T-helper 17 cell (primary cell): ENCODE data around the gene KAT6B. TPM values are rescaled to one million over a fixed set of nuclear protein-coding genes. Genes with fewer than 3 reads are reported as not detected.

ENCODE experiments used
- ATAC-seq: fragments of 150-1000 bp; cut with Tn5 transposase; 2 replicates; pipeline ENCODE4 v1.10.0; 2021; ENCODE audit warnings: mild to moderate bottlenecking, moderate library complexity
- DNase-seq, 3 donors: peaks; one replicate each; pipeline versions ENCODE4 v3.0.0 to v3.0.0-alpha.2; 2020 to 2021
- H3K9me3 ChIP-seq: one replicate; pipeline ENCODE4 v1.7.0; 2013; ENCODE audit warnings: low read length, mild to moderate bottlenecking; ENCODE audit not compliant: control insufficient read depth, poor library complexity, severe bottlenecking
- H3K27ac Mint-ChIP-seq: one replicate; pipeline ENCODE4 v1.8.0; 2022; ENCODE audit warnings: mild to moderate bottlenecking, moderate library complexity, mixed read lengths
- H3K27me3 Mint-ChIP-seq: one replicate; pipeline ENCODE4 v1.8.0; 2022; ENCODE audit warnings: mixed read lengths
- H3K36me3 Mint-ChIP-seq: one replicate; pipeline ENCODE4 v1.8.0; 2022; ENCODE audit warnings: low read depth, mixed read lengths
- H3K4me1 Mint-ChIP-seq: one replicate; pipeline ENCODE4 v1.8.0; 2022; ENCODE audit warnings: mild to moderate bottlenecking, mixed read lengths
- H3K4me3 Mint-ChIP-seq: one replicate; pipeline ENCODE4 v1.8.0; 2022; ENCODE audit warnings: mild to moderate bottlenecking, moderate library complexity, mixed read lengths
- total RNA-seq, 4 donors: library from RNA in 2 of 4; stranded (reverse) in 2 of 4; gene quantifications; one replicate each; pipeline ENCODE4 v1.2.3 and lab custom pipeline; 2022 to 2026

The KAT6B gene
- total RNA-seq, 2 donors from 2014 or later: 81.9 to 84.6 TPM

DNA sequence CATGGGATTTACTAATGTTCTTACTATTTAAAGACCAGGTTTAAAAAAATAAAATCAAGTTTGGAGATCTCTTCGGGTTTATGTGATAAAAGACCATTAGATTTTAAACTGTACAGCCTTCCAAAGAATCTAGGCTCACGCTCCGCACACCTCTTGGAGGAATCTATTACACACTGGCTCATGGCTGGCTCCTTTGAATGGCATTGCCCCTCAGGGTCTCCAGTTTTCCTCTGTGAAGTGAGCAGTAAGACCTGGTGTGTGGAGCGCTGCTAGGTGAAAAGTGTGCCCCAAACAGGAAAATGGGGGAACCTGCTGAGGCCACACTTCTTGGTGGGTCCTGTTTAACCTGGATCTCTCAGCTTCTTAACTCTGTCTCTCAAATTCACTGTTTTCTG is 142.3 kb downstream of the KAT6B start:
- H3K27me3 Mint-ChIP-seq: no peaks in the 10 kb centered on the region
- ATAC-seq (no peak), DNase-seq (no peak)
- H3K9me3 ChIP-seq: no peaks in the 10 kb centered on the region
- peaks cover 24% of the 10 kb centered on the region for H3K4me1 Mint-ChIP-seq
- peak overlapping the region; percentile 41 for H3K4me3 Mint-ChIP-seq
- H3K27ac Mint-ChIP-seq: peak overlapping the region; percentile 93
- peaks cover 4% of the 10 kb centered on the region for H3K36me3 Mint-ChIP-seq

DNA sequence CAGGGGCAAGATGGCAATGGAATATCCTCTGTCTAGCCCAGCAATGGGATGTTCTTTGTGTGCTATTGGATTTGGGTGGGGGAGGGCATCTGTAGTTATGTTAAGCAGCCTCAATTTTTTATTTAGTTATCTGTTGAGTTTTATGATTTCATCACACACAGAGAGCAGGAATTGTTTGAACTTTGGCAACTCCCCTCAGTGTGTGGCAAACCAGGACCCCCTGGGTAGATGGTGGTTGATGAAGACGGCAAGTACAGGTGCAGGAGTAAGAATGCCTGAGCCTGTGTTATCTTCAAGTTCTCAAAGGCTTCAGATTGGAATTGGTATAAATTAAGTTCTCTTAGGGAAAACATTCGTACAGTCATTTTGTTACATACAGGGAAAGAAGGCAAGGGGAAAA is 142.7 kb downstream of the KAT6B start:
- Mint-ChIP-seq H3K27ac (peak overlapping the region; percentile 93), H3K4me3 (peak overlapping the region; percentile 41), H3K4me1 (peaks cover 24% of the 10 kb centered on the region), H3K36me3 (peaks cover 4% of the 10 kb centered on the region), H3K27me3 (no peaks in the 10 kb centered on the region)
- no peak for DNase-seq
- ATAC-seq: no peak
- no peaks in the 10 kb centered on the region for H3K9me3 ChIP-seq

DNA sequence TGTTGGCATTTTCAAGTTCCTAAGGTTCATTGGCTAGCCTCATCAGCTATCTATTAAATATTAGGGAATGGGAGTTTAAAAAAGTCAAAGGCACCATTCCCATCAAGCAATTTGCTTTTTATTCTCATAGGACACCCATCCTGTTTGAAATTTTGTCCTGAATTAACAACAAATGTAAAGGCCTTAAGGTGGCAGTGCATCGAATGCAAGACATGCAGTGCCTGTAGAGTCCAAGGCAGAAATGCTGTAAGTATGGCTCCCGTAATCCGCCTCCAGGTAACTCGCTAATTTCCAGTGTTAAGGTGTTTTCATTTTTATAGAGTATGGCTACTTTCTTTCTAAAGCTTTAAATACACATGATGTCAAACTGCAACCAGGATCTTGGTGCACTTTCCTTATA is 143.1 kb downstream of the KAT6B start:
- no peak for DNase-seq
- peak overlapping the region; percentile 93 for H3K27ac Mint-ChIP-seq
- ATAC-seq: no peak
- no peak overlapping the region for H3K4me3 Mint-ChIP-seq
- no peaks in the 10 kb centered on the region for H3K27me3 Mint-ChIP-seq
- H3K9me3 ChIP-seq: no peaks in the 10 kb centered on the region
- peaks cover 1% of the 10 kb centered on the region for H3K36me3 Mint-ChIP-seq
- H3K4me1 Mint-ChIP-seq: peaks cover 22% of the 10 kb centered on the region

DNA sequence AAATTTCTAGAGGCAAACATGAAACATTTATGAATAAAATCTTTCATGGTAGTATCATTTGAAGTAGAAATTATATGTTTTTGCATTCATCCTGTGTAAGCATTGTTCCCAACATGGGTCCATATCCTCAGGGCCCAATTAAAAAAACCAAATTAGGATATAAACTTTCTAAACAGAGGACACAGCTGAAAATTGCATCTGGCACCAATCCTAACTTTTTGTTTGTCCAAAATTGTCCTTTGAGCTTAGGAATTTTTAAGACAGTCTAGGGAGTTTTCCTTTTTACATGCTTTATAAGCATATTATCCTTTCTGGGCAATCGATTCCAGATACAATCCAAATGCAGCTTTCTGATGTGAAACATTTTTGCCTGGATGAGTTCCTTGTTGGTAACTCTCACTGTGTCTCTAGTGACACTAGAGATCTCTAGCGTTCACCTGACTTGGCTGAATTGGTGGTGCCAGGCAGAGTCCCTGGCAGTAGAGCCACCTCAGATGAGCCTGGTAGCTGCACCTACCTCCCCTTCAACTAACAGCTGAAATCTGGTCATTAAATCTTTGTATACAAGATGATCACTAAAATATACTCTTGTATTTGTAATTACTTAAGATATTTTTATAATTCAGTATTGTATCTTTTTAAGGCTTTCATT is 147.5 kb downstream of the KAT6B start:
- no peaks in the 10 kb centered on the region for H3K9me3 ChIP-seq
- ATAC-seq (no peak), DNase-seq (no peak)
- Mint-ChIP-seq H3K36me3 (peaks cover 12% of the 10 kb centered on the region), H3K4me3 (no peak overlapping the region), H3K27me3 (no peaks in the 10 kb centered on the region), H3K4me1 (peaks cover 30% of the 10 kb centered on the region), H3K27ac (no peak overlapping the region)

DNA sequence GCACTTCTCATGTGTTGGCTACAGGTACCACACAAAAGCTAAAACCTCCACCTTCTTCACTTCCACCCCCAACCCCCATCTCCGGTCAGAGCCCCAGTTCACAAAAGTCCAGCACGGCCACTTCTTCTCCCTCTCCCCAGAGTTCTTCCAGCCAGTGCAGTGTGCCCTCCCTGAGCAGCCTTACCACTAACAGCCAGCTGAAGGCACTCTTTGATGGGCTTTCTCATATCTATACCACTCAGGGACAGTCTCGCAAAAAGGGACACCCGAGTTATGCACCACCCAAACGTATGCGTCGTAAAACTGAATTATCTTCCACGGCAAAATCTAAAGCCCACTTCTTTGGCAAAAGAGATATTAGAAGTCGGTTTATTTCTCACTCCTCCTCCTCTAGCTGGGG is 149.4 kb downstream of the KAT6B start:
- DNase-seq (no peak), ATAC-seq (no peak)
- H3K27me3 Mint-ChIP-seq: no peaks in the 10 kb centered on the region
- H3K9me3 ChIP-seq: no peaks in the 10 kb centered on the region
- H3K36me3 Mint-ChIP-seq: peaks cover 12% of the 10 kb centered on the region
- H3K4me3 Mint-ChIP-seq: no peak overlapping the region
- H3K4me1 Mint-ChIP-seq: peaks cover 24% of the 10 kb centered on the region
- H3K27ac Mint-ChIP-seq: no peak overlapping the region

DNA sequence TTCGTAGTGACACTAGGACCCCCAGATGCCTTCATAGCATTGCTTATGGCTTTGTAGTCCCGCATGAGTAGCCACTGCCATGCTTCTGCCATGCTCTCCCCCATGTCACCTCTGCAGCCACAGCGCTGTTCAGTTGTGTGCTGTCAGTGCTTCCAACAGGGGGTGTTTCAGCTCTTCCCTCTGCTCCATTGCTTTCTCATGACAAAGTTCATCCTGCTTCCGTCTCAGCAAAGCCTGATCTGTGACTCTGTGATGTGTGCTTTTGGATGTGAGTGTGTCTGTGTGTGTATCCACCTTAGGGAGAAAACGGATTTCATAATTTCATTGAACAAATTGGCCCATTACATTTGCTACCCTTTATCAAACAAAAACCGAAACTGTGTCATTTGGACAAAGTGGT is 150.2 kb downstream of the KAT6B start:
- peaks cover 12% of the 10 kb centered on the region for H3K36me3 Mint-ChIP-seq

DNA sequence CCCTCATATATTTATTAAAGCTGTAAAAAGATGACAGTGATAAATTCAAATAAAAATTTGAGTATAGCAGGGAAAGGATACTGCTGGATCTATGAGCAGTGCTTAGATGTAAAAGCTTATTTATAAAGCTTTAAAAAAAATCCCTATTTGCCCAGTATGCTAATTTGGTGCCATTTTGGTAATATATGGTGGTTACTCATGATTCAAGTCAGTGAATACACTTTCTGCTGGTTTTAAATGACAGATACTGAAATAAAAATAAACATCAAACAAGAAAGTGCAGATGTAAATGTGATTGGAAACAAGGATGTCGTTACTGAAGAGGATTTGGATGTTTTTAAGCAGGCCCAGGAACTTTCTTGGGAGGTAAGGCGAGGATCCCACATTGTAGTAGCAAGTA is 150.7 kb downstream of the KAT6B start:
- Mint-ChIP-seq H3K27me3 (no peaks in the 10 kb centered on the region), H3K27ac (peak overlapping the region; percentile 90), H3K36me3 (peaks cover 13% of the 10 kb centered on the region), H3K4me3 (no peak overlapping the region), H3K4me1 (peaks cover 24% of the 10 kb centered on the region)
- no peak for ATAC-seq
- no peak for DNase-seq
- no peaks in the 10 kb centered on the region for H3K9me3 ChIP-seq

More for the DNA sequence above, 150.2 kb downstream of the KAT6B start:
- no peaks in the 10 kb centered on the region for H3K9me3 ChIP-seq
- Mint-ChIP-seq H3K27ac (peak overlapping the region; percentile 90), H3K27me3 (no peaks in the 10 kb centered on the region), H3K4me3 (peak overlapping the region; percentile 2), H3K4me1 (peaks cover 24% of the 10 kb centered on the region)
- ATAC-seq: no peak
- no peak for DNase-seq

DNA sequence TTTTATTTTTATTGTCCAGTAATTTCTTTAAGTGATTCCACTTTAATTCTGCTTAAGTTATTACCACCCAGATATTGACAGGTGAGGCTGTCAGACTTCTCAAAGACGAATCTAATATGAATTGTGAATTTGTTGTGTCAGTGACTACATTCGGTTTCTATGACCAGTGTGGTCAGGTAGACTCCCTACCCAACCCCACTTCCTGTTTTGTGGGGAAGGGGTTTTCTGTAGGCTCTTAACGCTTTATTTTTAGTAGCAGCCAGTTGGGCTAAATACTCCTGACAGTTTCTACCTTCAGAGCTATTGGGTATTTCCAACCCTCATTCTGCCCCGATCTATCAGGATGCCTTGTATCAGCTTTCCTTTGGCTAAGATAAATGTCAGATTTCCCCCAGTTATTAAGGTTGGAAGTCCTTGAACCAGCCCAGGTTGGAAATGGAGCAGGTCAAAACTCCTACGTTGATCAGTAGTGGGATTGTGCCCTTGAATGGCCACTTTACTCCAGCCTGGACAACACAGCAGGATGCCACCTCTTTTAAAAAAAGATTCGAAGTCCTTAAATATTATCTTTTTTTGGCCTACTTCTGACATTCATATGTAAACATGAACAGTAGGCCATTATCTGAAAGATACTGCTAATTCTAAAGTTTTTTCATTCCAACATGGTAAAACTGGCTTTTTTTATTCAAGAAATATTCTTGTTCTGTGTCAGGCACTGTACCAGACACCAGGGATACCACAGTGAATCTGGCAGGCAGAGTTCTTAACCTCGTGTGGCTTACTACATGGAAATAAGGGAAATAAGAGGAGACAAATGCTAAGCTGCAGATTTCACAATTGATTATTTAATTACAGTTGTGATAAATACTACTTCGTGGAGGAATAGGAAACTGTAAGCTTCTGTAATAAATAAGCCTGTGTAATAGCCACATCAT is 151.8 kb downstream of the KAT6B start:
- no peak overlapping the region for H3K4me3 Mint-ChIP-seq
- H3K4me1 Mint-ChIP-seq: peaks cover 24% of the 10 kb centered on the region

DNA sequence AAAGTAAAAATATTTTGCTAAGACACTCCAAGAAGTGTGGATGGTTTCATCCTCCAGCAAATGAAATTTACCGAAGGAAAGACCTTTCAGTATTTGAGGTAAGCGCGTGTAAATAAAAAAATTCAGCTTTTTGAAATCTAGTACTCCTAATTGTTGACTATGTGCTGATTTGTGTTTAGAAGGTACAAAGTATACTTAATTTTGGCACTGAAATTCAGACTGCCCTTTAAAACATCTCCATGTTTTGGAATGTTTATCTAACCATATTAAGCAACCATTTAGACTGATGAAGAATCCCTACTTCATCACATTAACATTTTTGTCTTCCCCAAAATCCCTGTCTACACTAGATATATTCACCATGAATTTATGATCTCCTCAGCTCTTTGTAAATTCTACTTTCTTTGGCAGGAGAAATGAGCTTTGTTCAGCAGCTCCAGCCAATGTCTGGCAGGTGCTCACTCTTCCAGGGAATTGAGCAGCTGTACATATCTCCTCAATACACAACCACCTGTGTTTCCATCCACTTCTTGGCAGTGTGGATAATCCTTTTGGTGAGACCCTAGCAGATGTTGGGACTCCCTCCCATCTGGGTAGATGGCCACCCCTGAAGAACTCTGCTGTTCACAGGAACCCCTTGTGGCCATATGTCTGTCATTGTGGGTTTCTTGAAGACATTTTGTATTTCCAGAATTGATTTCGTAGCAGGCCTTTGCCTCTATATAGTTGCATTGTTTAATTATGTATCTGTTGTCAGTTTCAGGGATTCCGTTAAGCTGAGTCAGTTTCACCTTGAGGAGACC is 155.6 kb downstream of the KAT6B start:
- peaks cover 14% of the 10 kb centered on the region for H3K4me1 Mint-ChIP-seq
- no peak overlapping the region for H3K27ac Mint-ChIP-seq
- ATAC-seq (no peak), DNase-seq (no peak)
- H3K9me3 ChIP-seq: no peaks in the 10 kb centered on the region
- no peak overlapping the region for H3K4me3 Mint-ChIP-seq
- H3K27me3 Mint-ChIP-seq: no peaks in the 10 kb centered on the region
- peaks cover 5% of the 10 kb centered on the region for H3K36me3 Mint-ChIP-seq

More for the DNA sequence above, 151.8 kb downstream of the KAT6B start:
- peak; percentile 99 for ATAC-seq
- peak overlapping the region; percentile 90 for H3K27ac Mint-ChIP-seq
- no peaks in the 10 kb centered on the region for H3K9me3 ChIP-seq
- no peaks in the 10 kb centered on the region for H3K27me3 Mint-ChIP-seq
- H3K36me3 Mint-ChIP-seq: peaks cover 15% of the 10 kb centered on the region
- DNase-seq: peak in 1 of 3 donors; percentile 18

DNA sequence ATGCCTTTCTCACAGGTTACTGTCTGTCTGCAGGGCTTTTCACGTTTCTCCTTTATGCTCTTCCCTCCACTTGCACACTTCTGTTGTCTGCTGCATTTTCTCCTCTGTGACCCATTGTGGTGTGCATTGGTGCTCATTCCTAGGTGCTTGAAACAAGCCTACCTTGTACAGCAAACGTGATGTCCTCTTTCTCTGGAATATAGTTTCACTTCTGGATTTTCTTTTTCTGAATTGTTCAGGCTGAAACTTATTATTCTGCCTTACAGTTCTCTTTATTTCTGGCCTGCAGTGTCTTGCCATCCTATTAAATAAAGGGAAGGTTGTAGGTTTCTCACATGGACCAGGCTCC is 156.2 kb downstream of the KAT6B start:
- H3K9me3 ChIP-seq: no peaks in the 10 kb centered on the region
- Mint-ChIP-seq H3K27ac (peak overlapping the region; percentile 69), H3K4me3 (no peak overlapping the region), H3K4me1 (peaks cover 10% of the 10 kb centered on the region), H3K36me3 (peaks cover 5% of the 10 kb centered on the region), H3K27me3 (no peaks in the 10 kb centered on the region)
- no peak for ATAC-seq
- DNase-seq: no peak

DNA sequence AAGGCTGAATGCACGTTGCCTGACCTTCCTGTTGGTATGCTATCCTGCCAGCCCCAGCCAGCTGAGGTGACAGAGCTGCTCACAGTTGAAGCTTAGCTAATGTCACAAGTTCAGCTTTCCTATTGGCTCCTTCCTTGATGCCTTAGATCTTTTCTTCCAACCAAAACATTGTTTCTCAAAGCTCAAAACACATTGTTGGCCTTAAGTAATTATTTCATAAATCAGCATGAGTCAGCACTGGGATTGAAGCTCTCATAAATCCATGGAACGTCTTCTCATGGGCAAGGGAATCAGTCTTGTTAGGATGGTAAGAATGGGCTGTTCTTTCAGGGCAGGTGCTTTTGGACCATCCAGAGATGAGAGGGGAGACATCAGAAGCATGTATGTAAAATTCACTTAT is 157.0 kb downstream of the KAT6B start:
- H3K9me3 ChIP-seq: no peaks in the 10 kb centered on the region
- H3K27me3 Mint-ChIP-seq: no peaks in the 10 kb centered on the region
- no peak overlapping the region for H3K4me3 Mint-ChIP-seq
- ATAC-seq: no peak
- peaks cover 5% of the 10 kb centered on the region for H3K36me3 Mint-ChIP-seq
- peak overlapping the region; percentile 69 for H3K27ac Mint-ChIP-seq
- no peak for DNase-seq
- peaks cover 11% of the 10 kb centered on the region for H3K4me1 Mint-ChIP-seq

DNA sequence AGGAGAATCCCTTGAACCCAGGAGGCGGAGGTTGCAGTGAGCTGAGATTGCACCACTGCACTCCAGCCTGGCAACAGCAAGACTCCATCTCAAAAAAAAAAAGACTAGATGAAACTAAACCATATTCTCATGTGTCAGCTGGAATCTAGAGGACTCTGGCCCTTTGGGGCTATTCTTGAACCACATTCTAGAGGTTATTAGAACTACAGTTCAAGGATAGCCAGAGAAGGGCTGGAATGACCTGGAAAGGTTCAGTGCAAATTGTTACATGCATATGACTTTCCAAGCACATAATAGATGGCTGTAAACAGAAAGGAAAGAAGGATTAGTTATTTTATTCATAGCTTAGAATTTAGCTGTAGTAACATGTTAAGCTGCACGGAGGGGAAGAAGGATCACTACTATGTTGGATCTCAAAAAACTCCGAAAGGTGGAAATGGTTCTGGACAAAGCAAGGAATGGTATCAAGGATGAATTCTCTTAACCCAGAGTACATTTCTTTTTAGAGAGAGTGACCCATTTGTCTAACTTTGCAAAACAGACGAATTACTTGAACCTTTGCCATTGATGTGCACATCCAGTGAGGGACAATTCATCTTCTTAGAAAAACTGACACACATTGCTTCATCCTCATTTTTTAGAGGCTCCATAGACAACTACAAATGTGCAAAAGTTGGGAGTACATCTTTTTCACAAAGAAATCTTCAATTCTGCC is 161.1 kb downstream of the KAT6B start:
- H3K27ac Mint-ChIP-seq: no peak overlapping the region
- no peaks in the 10 kb centered on the region for H3K9me3 ChIP-seq
- ATAC-seq: no peak
- DNase-seq: no peak
- no peak overlapping the region for H3K4me3 Mint-ChIP-seq
- peaks cover 4% of the 10 kb centered on the region for H3K36me3 Mint-ChIP-seq
- H3K27me3 Mint-ChIP-seq: no peaks in the 10 kb centered on the region
- peaks cover 16% of the 10 kb centered on the region for H3K4me1 Mint-ChIP-seq
